GM18951 (cell line): ENCODE data around the gene NR2F1.

Source experiments
- POLR2A ChIP-seq: IDR thresholded peaks from 4 replicates; pipeline ENCODE4 v1.6.1; 2011; ENCODE audit warnings: mild to moderate bottlenecking; ENCODE audit not compliant: insufficient read length, insufficient read depth; ENCODE audit errors: extremely low read depth
- in situ Hi-C: fragments of 300-500 bp; cut with MboI; formaldehyde crosslinking; loops from one replicate; pipeline ENCODE4 v1.12.0; 2022; ENCODE audit warnings: low sequenced_read_pairs, mixed read lengths, inconsistent platforms; ENCODE audit not compliant: unreplicated experiment

NR2F1 gene

GRCh38 chr5:93573354-93574351 is 9.4 kb upstream of the NR2F1 start:
- in situ Hi-C loops = no loop called here
- no peak for TF ChIP-seq POLR2A

- in situ Hi-C loops = no loop called here
- no peak for TF ChIP-seq POLR2A
These were observed 8.3 kb upstream of the NR2F1 start for GRCh38 chr5:93574491-93575305.

- no peak for TF ChIP-seq POLR2A
- in situ Hi-C loops = no loop called here
These were observed 7.3 kb upstream of the NR2F1 start for GRCh38 chr5:93575461-93576414.

- TF ChIP-seq POLR2A = no peak
- in situ Hi-C loops = no loop called here
These were observed 5.8 kb upstream of the NR2F1 start for GRCh38 chr5:93576994-93577853.

- in situ Hi-C loops = no loop called here
- TF ChIP-seq POLR2A = no peak
These were observed 4.9 kb upstream of the NR2F1 start for GRCh38 chr5:93577854-93578812.

GRCh38 chr5:93578813-93579691 is 4.0 kb upstream of the NR2F1 start:
- in situ Hi-C loops = no loop called here

GRCh38 chr5:93579692-93580062 is 3.3 kb upstream of the NR2F1 start:
- in situ Hi-C loops = loop anchor here (10.0 kb wide), 2 partner anchors 215 to 335 kb away; no protein-coding TSS in a partner anchor
- no peak for TF ChIP-seq POLR2A

More at GRCh38 chr5:93578813-93579691, 4.0 kb upstream of the NR2F1 start:
- TF ChIP-seq POLR2A = no peak

- no peak for TF ChIP-seq POLR2A
- in situ Hi-C loops = loop anchor here (10.0 kb wide), 2 partner anchors 215 to 335 kb away; no protein-coding TSS in a partner anchor
These were observed 2.7 kb upstream of the NR2F1 start for GRCh38 chr5:93580063-93580926.

GRCh38 chr5:93580927-93581445 is 2.0 kb upstream of the NR2F1 start, which contains the start of gene NR2F1-AS1:
TSS of gene NR2F1-AS1 (minus strand) at chr5:93581219.
- in situ Hi-C loops = loop anchor here (10.0 kb wide), 2 partner anchors 214 to 334 kb away; no protein-coding TSS in a partner anchor
- TF ChIP-seq POLR2A = no peak

GRCh38 chr5:93582167-93582462 is 907 bp upstream of the NR2F1 start:
- no peak for TF ChIP-seq POLR2A
- in situ Hi-C loops = loop anchor here (10.0 kb wide), 2 partner anchors 213 to 333 kb away; no protein-coding TSS in a partner anchor
